ENCODE results near the gene GPT2. TPM values are rescaled to one million over a fixed set of nuclear protein-coding genes. Genes with fewer than 3 reads are reported as not detected.

The GPT2 gene
- total and polyA plus RNA-seq, 2 experiments from 2014 or later = 41.0 to 51.3 TPM

DNA sequence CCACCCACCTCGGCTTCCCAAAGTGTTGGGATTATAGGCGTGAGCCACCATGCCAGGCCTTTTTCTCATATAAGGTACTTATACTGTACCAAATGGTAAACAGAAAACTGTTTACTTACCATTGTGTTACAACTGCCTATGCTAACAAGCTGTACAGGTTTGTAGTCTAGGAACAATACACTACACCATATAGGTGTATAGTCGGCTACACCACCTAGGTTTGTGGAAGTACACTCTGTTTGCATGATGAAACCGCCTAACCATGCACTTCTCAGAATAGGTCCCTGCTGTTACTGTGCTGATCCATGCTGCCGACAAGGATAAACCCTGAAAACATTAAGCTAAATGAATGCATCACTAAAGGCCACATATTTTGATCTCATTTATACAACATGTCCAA is 70.4 kb downstream of the GPT2 start:
- Histone ChIP-seq H4K20me1 (ENCODE audit: insufficient read depth, poor library complexity, severe bottlenecking) (peaks cover 8% of the 10 kb centered on the region), H3K4me2 (no peak overlapping the region), H3K9me2 (replicated peaks; ENCODE audit: insufficient read depth) (no peaks in the 10 kb centered on the region), H2AFZ (no peak overlapping the region), H3K36me3 (replicated peaks; ENCODE audit: insufficient read depth, low read depth) (peaks cover 4% of the 10 kb centered on the region), H3K79me2 (no peaks in the 10 kb centered on the region), H3K27me3 (no peaks in the 10 kb centered on the region), H3K4me1 (ENCODE audit: insufficient read depth) (no peaks in the 10 kb centered on the region), H3K27ac (no peak overlapping the region), H3K9me3 (ENCODE audit: low read depth) (no peaks in the 10 kb centered on the region), H3K4me3 (no peak overlapping the region)
- DNase-seq (ENCODE audit: low spot score) = no peak
- TF ChIP-seq, protein P1, sequence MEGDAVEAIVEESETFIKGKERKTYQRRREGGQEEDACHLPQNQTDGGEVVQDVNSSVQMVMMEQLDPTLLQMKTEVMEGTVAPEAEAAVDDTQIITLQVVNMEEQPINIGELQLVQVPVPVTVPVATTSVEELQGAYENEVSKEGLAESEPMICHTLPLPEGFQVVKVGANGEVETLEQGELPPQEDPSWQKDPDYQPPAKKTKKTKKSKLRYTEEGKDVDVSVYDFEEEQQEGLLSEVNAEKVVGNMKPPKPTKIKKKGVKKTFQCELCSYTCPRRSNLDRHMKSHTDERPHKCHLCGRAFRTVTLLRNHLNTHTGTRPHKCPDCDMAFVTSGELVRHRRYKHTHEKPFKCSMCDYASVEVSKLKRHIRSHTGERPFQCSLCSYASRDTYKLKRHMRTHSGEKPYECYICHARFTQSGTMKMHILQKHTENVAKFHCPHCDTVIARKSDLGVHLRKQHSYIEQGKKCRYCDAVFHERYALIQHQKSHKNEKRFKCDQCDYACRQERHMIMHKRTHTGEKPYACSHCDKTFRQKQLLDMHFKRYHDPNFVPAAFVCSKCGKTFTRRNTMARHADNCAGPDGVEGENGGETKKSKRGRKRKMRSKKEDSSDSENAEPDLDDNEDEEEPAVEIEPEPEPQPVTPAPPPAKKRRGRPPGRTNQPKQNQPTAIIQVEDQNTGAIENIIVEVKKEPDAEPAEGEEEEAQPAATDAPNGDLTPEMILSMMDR (IDR thresholded peaks at IDR 0.05; ENCODE audit: poor library complexity) = no peak
- TF ChIP-seq EZH2phosphoT487 (IDR thresholded peaks at IDR 0.05; ENCODE audit: low read depth, severe bottlenecking, unreplicated experiment) = no peak
- TF ChIP-seq EZH2 (IDR thresholded peaks at IDR 0.05; ENCODE audit: borderline replicate concordance) = no peak
- WGBS (ENCODE audit: low lambda C conversion rate, missing lambda C conversion rate) = 95% methylated on average over 5 of the region's 5 CpGs

DNA sequence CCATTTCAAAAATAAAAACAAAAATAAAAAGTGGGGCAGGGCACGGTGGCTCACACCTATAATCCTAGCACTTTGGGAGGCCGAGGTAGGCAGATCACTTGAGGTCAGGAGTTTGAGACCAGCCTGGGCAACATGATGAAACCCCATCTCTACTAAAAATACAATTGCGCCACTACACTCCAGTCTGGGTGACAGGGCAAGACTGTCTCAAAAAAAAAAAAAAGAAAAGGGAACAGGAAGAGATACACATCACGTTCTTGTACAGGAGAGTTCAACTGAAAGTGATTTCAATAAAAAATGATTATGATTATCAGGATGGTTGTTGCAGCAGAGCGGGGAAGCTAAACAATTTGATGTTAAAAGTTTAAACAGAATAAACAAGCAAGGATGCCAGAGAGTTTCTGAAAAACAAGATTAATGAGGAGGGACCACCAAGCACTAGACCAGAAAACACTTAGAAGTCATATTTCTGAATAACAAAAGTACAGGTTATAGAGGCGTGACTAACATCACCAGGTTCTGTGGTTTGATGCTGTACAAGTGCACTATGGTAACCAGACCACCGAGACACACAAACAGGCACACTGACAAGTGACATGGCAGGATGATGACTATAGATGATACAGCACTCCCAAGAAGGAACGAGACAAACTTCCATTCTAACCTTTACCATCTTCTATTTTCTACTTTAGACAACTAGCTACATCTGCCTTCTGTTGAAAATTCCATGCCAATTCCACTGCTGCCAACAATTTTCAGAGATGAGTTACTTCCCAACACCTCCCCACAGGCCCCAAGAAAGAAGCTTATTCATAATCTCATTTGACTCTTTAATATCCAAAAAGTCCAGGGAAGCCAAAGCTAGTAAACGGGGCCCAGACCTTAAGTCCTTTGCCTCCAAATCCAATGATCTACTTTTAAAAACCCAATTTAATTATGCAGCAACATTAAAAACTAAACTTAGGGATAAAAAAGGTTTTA is 77.5 kb downstream of the GPT2 start:
- Histone ChIP-seq H3K9me3 (ENCODE audit: low read depth) (no peaks in the 10 kb centered on the region), H3K4me2 (no peak overlapping the region)
- 92% methylated on average over 9 of the region's 9 CpGs for WGBS (ENCODE audit: low lambda C conversion rate, missing lambda C conversion rate)

DNA sequence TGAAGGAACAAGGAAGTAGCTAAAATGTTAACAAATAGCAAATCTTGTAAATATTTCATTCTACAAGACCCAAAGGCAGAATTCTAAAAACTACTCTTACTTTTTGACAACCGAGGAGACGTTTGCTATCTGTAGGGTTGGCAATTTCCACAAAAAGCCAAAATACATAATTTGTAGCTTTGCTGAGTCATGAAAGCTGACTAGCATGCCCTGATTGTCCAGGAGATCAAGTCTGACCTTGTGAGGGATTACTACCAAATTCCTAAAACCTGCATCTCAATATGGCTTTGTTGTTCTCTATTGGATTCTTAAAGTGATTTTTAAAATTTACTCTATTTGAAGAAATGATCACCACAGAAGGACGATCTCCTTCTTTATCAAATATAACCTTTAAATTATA is 78.5 kb downstream of the GPT2 start:
- H3K9me2 ChIP-seq (replicated peaks; ENCODE audit: insufficient read depth) = no peaks in the 10 kb centered on the region
- WGBS (ENCODE audit: low lambda C conversion rate, missing lambda C conversion rate) = 87% methylated on average over 3 of the region's 3 CpGs
- peaks cover 32% of the 10 kb centered on the region for H4K20me1 ChIP-seq (ENCODE audit: insufficient read depth, poor library complexity, severe bottlenecking)
- no peaks in the 10 kb centered on the region for H3K27me3 ChIP-seq
- no peak overlapping the region for H2AFZ ChIP-seq
- H3K4me3 ChIP-seq = no peak overlapping the region
- H3K27ac ChIP-seq = no peak overlapping the region
- no peaks in the 10 kb centered on the region for H3K9me3 ChIP-seq (ENCODE audit: low read depth)
- H3K4me2 ChIP-seq = no peak overlapping the region
- H3K79me2 ChIP-seq = peaks cover 73% of the 10 kb centered on the region
- DNase-seq (ENCODE audit: low spot score) = no peak
- TF ChIP-seq EZH2phosphoT487 (IDR thresholded peaks at IDR 0.05; ENCODE audit: low read depth, severe bottlenecking, unreplicated experiment) (no peak), EZH2 (IDR thresholded peaks at IDR 0.05; ENCODE audit: borderline replicate concordance) (no peak)
- TF ChIP-seq, protein P1 (IDR thresholded peaks at IDR 0.05; ENCODE audit: poor library complexity) = no peak
- no peaks in the 10 kb centered on the region for H3K4me1 ChIP-seq (ENCODE audit: insufficient read depth)
- H3K36me3 ChIP-seq (replicated peaks; ENCODE audit: insufficient read depth, low read depth) = peaks cover 4% of the 10 kb centered on the region

More for the DNA sequence above, 77.5 kb downstream of the GPT2 start:
- Histone ChIP-seq H2AFZ (no peak overlapping the region), H3K79me2 (peaks cover 63% of the 10 kb centered on the region), H3K4me3 (no peak overlapping the region), H3K4me1 (ENCODE audit: insufficient read depth) (no peaks in the 10 kb centered on the region), H3K9me2 (replicated peaks; ENCODE audit: insufficient read depth) (no peaks in the 10 kb centered on the region), H3K36me3 (replicated peaks; ENCODE audit: insufficient read depth, low read depth) (peaks cover 4% of the 10 kb centered on the region), H3K27me3 (no peaks in the 10 kb centered on the region), H3K27ac (no peak overlapping the region), H4K20me1 (ENCODE audit: insufficient read depth, poor library complexity, severe bottlenecking) (peaks cover 32% of the 10 kb centered on the region)
- DNase-seq (ENCODE audit: low spot score) = no peak
- TF ChIP-seq EZH2phosphoT487 (IDR thresholded peaks at IDR 0.05; ENCODE audit: low read depth, severe bottlenecking, unreplicated experiment) (no peak), EZH2 (IDR thresholded peaks at IDR 0.05; ENCODE audit: borderline replicate concordance) (no peak)
- TF ChIP-seq, protein P1 (IDR thresholded peaks at IDR 0.05; ENCODE audit: poor library complexity) = no peak

Data from hepatocyte (in vitro differentiated cells).